Transverse colon (tissue), 4 donors: Measurements from ENCODE around the gene BST1.

Experiments
- EP300 ChIP-seq: sonication (generic); formaldehyde crosslinking; IDR thresholded peaks from one replicate; pipeline ENCODE4 v1.6.1; 2017; ENCODE audit warnings: antibody characterized with exemption, low read depth
- POLR2AphosphoS5 ChIP-seq, 3 donors: sonication (generic); formaldehyde crosslinking; IDR thresholded peaks; one replicate each; pipeline ENCODE4 v1.6.1; 2016; ENCODE audit warnings: antibody characterized with exemption in 3 of 3
- TF ChIP-seq, protein P1 (sequence below), 5 experiments: fragments of 200-600 bp in 3 of 5; fragments of 450-650 bp in 2 of 5; sonication (generic) in 3 of 5; IDR thresholded peaks; 1 replicate in 2 of 5; 2 replicates in 3 of 5; pipeline ENCODE4 v1.5.1; 2016 to 2017; ENCODE audit warnings: antibody characterized with exemption in 5 of 5, inconsistent platforms in 3 of 5, mild to moderate bottlenecking in 2 of 5, moderate library complexity in 1 of 5

DNA sequence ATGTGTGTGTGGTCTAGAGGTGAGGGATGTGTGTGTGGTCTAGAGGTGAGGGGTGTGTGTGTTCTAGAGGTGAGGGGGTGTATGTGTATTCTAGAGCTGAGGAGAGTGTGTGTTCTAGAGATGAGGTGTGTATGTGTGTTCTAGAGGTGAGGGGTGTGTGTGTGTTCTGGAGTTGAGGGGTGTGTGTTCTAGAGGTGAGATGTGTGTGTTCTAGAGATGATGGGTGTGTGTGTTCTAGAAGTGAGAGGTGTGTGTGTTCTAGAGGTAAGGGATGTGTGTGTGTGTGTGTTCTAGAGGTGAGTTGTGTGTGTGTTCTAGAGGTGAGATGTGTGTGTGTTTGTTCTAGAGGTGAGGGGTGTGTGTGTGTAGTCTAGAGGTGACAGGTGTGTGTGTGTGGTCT lies 1.3 kb downstream of the BST1 start:
- TF ChIP-seq, protein P1, sequence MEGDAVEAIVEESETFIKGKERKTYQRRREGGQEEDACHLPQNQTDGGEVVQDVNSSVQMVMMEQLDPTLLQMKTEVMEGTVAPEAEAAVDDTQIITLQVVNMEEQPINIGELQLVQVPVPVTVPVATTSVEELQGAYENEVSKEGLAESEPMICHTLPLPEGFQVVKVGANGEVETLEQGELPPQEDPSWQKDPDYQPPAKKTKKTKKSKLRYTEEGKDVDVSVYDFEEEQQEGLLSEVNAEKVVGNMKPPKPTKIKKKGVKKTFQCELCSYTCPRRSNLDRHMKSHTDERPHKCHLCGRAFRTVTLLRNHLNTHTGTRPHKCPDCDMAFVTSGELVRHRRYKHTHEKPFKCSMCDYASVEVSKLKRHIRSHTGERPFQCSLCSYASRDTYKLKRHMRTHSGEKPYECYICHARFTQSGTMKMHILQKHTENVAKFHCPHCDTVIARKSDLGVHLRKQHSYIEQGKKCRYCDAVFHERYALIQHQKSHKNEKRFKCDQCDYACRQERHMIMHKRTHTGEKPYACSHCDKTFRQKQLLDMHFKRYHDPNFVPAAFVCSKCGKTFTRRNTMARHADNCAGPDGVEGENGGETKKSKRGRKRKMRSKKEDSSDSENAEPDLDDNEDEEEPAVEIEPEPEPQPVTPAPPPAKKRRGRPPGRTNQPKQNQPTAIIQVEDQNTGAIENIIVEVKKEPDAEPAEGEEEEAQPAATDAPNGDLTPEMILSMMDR (IDR thresholded peaks at IDR 0.05) = no peak
- TF ChIP-seq EP300 (no peak), POLR2AphosphoS5 (IDR thresholded peaks at IDR 0.05) (no peak)
